GM12878 (cell line): ENCODE data around the gene VAV2. TPM values are rescaled to one million over a fixed set of nuclear protein-coding genes. Genes with fewer than 3 reads are reported as not detected.

Experiments used
- ATAC-seq: fragments of 200-7000 bp; cut with Tn5 transposase; 3 replicates; pipeline ENCODE4 v1.9.1; 2020; ENCODE audit warnings: mild to moderate bottlenecking, moderate library complexity
- BruUV-seq: library from RNA; stranded (reverse); fragments of 400-500 nt; replicated peaks from 2 replicates; lab custom pipeline; 2021; lab: Mats Ljungman, UMichigan
- CTCF ChIA-PET: fragments of 300-600 bp; sonication (Branson Sonifier 250); formaldehyde crosslinking; extraction: SDS; loops from one replicate; lab custom pipeline; 2021; ENCODE audit warnings: inconsistent platforms; lab: Yijun Ruan, JAX
- POLR2A ChIA-PET: fragments of 350-600 bp; formaldehyde crosslinking; extraction: SDS; loops from one replicate; lab custom pipeline; 2021; ENCODE audit warnings: inconsistent platforms; lab: Charles Lee
- RAD21 ChIA-PET: fragments of 300-600 bp; sonication (Branson Sonifier 250); formaldehyde crosslinking; loops from one replicate; lab custom pipeline; 2023; ENCODE audit warnings: antibody characterized with exemption; ENCODE audit not compliant: unreplicated experiment; lab: Charles Lee
- SMC1A ChIA-PET: fragments of 300-600 bp; sonication (Branson Sonifier 250); formaldehyde crosslinking; loops from one replicate; lab custom pipeline; 2023; ENCODE audit not compliant: unreplicated experiment, uncharacterized antibody; lab: Charles Lee
- DNase-seq: peaks from one replicate; pipeline ENCODE4 v3.0.0-alpha.2; 2011; ENCODE audit warnings: low read depth, low spot score
- FAIRE-seq: peaks from 3 replicates; lab custom pipeline; 2011; peaks lifted over from hg19 to GRCh38; lab: Jason Lieb, UNC
- H2AFZ ChIP-seq: 2 replicates; pipeline ENCODE4 v1.6.0; 2011; ENCODE audit warnings: low read depth, low read length, control low read depth; ENCODE audit not compliant: control insufficient read depth
- H3K27ac ChIP-seq: 2 replicates; pipeline ENCODE4 v1.5.1; 2011; ENCODE audit warnings: control low read depth; ENCODE audit not compliant: control insufficient read depth, insufficient read depth
- H3K27me3 ChIP-seq, 2 experiments: replicated peaks in 1 of 2; 2 replicates each; pipeline versions ENCODE4 v1.6.0 to v1.6.1; 2011; ENCODE audit warnings: low read length in 1 of 2; ENCODE audit not compliant: control insufficient read depth in 2 of 2, insufficient read depth in 2 of 2
- H3K36me3 ChIP-seq, 2 experiments: 2 replicates each; pipeline ENCODE4 v1.5.1; 2011; ENCODE audit warnings: low read length in 1 of 2; ENCODE audit not compliant: control insufficient read depth in 2 of 2, insufficient read depth in 2 of 2
- H3K4me1 ChIP-seq: 2 replicates; pipeline ENCODE4 v1.6.1; 2011; ENCODE audit warnings: mild to moderate bottlenecking, low read length, moderate library complexity, mixed read lengths; ENCODE audit not compliant: control insufficient read depth, insufficient read depth
- H3K4me2 ChIP-seq: 2 replicates; pipeline ENCODE4 v1.6.0; 2011; ENCODE audit warnings: control low read depth; ENCODE audit not compliant: control insufficient read depth, insufficient read depth
- H3K4me3 ChIP-seq: fragments of 200-600 bp; sonication (generic); 2 replicates; pipeline ENCODE4 v1.5.1; 2016
- H3K79me2 ChIP-seq: 2 replicates; pipeline ENCODE4 v1.6.0; 2011; ENCODE audit warnings: low read length; ENCODE audit not compliant: control insufficient read depth, insufficient read depth
- H3K9ac ChIP-seq: 2 replicates; pipeline ENCODE4 v1.8.0; 2011; ENCODE audit warnings: low read length, control low read depth, mixed read lengths; ENCODE audit not compliant: control insufficient read depth, insufficient read depth
- H3K9me3 ChIP-seq: replicated peaks from 3 replicates; pipeline ENCODE4 v1.5.1; 2011; ENCODE audit warnings: mild to moderate bottlenecking, low read length; ENCODE audit not compliant: control insufficient read depth, insufficient read depth
- H4K20me1 ChIP-seq: 2 replicates; pipeline ENCODE4 v1.6.0; 2011; ENCODE audit not compliant: control insufficient read depth, insufficient read depth
- EP300 ChIP-seq, 2 experiments: fragments of 150-350 bp in 1 of 2; IDR thresholded peaks; 2 replicates each; pipeline ENCODE4 v1.6.1; 2011 to 2012; ENCODE audit warnings: low read depth in 2 of 2, low read length in 2 of 2, borderline replicate concordance in 1 of 2, improper control_type of control experiment in 1 of 2, inconsistent platforms in 1 of 2; ENCODE audit not compliant: control insufficient read depth in 1 of 2
- FOS ChIP-seq: IDR thresholded peaks from 3 replicates; pipeline ENCODE4 v1.6.1; 2011; ENCODE audit warnings: borderline replicate concordance; ENCODE audit not compliant: insufficient read length; ENCODE audit errors: extremely low read depth
- KLF5 ChIP-seq: fragments of 450-650 bp; IDR thresholded peaks from 2 replicates; pipeline ENCODE4 v1.6.1; 2014; ENCODE audit warnings: mild to moderate bottlenecking; ENCODE audit not compliant: partially characterized antibody
- PAX8 ChIP-seq: fragments of 450-650 bp; IDR thresholded peaks from 2 replicates; pipeline ENCODE4 v1.6.1; 2017; ENCODE audit warnings: mild to moderate bottlenecking, moderate library complexity
- SPI1 ChIP-seq: IDR thresholded peaks from 2 replicates; pipeline ENCODE4 v1.6.1; 2011; ENCODE audit warnings: low read depth, mild to moderate bottlenecking, low read length, moderate library complexity, borderline replicate concordance; ENCODE audit not compliant: insufficient read depth
- ZNF217 ChIP-seq: fragments of 450-650 bp; IDR thresholded peaks from 2 replicates; pipeline ENCODE4 v1.6.1; 2017; ENCODE audit warnings: antibody characterized with exemption, mild to moderate bottlenecking
- WGBS: methylation state at CpG from one replicate; pipeline ENCODE4 v1.1.6; 2016; ENCODE audit warnings: low lambda C conversion rate; ENCODE audit not compliant: insufficient replicate concordance, insufficient coverage; ENCODE audit errors: missing lambda C conversion rate; 5-methylcytosine and 5-hydroxymethylcytosine counted together
- in situ Hi-C: fragments of 300-500 bp; cut with MboI; formaldehyde crosslinking; loops from 9 replicates; pipeline ENCODE4 v1.14.3; 2018; ENCODE audit warnings: mixed read lengths
- intact Hi-C: fragments of 100-400 bp; cut with micrococcal nuclease; formaldehyde crosslinking; loops from one replicate; pipeline ENCODE4 v1.14.2; 2022; ENCODE audit not compliant: unreplicated experiment
- polyA plus RNA-seq, 11 experiments: library from polyadenylated mRNA; depleted of rRNA in 4 of 11; unstranded in 6 of 11; stranded (reverse) in 5 of 11; fragments of >200 nt; fragmentation: Nextera tagmentation in 4 of 11; fragmentation: Illumina TruSeq in 1 of 11; extraction: Ambion mirVana in 4 of 11; extraction: Trizol in 1 of 11; gene quantifications; 1 replicate in 1 of 11; 2 replicates in 10 of 11; pipeline versions ENCODE4 v1.2.1 to v1.2.3, GENCODE V29; 2011 to 2016; ENCODE audit warnings: inconsistent platforms in 2 of 11, missing spikeins in 2 of 11, low read depth in 1 of 11
- total RNA-seq, 4 experiments: library from RNA; depleted of rRNA in 3 of 4; stranded (reverse); fragments of >200 nt in 3 of 4; fragmentation: Illumina TruSeq in 1 of 4; extraction: Trizol in 1 of 4; gene quantifications; 2 replicates each; pipeline versions ENCODE4 v1.2.1 to v1.2.3, GENCODE V29; 2013 to 2021
- TF ChIP-seq, protein P1 (sequence below): fragments of 450-650 bp; formaldehyde crosslinking; IDR thresholded peaks from 2 replicates; pipeline ENCODE4 v1.4.0; 2020; ENCODE audit warnings: mild to moderate bottlenecking, moderate library complexity

VAV2 gene
- total and polyA plus RNA-seq, 10 of the 15 experiments (the other 5 are each of a cell fraction or from before 2014, with no cell fraction given) = 0.13 to 43.9 (median 16.9) TPM

DNA sequence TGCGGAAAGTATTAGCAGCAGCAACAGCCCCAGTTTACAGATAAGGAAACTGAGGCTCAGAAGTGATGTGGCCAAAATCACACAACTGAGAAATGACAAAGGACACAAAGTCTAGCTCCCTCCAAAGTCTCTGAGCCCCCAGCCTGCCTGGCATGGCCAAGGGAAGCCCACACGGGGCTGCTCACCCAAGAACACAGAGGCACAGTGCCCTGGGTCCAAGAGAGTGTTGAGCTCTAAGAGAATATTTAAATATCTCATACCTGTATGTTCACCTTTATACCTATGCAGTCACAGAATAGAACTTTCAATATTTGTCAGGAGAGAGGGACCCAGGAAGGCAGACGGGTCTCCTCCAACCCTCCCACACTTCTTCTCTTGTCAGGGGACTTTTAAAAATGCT is 16.6 kb downstream of the VAV2 start (continued):
- TF ChIP-seq, protein P1, sequence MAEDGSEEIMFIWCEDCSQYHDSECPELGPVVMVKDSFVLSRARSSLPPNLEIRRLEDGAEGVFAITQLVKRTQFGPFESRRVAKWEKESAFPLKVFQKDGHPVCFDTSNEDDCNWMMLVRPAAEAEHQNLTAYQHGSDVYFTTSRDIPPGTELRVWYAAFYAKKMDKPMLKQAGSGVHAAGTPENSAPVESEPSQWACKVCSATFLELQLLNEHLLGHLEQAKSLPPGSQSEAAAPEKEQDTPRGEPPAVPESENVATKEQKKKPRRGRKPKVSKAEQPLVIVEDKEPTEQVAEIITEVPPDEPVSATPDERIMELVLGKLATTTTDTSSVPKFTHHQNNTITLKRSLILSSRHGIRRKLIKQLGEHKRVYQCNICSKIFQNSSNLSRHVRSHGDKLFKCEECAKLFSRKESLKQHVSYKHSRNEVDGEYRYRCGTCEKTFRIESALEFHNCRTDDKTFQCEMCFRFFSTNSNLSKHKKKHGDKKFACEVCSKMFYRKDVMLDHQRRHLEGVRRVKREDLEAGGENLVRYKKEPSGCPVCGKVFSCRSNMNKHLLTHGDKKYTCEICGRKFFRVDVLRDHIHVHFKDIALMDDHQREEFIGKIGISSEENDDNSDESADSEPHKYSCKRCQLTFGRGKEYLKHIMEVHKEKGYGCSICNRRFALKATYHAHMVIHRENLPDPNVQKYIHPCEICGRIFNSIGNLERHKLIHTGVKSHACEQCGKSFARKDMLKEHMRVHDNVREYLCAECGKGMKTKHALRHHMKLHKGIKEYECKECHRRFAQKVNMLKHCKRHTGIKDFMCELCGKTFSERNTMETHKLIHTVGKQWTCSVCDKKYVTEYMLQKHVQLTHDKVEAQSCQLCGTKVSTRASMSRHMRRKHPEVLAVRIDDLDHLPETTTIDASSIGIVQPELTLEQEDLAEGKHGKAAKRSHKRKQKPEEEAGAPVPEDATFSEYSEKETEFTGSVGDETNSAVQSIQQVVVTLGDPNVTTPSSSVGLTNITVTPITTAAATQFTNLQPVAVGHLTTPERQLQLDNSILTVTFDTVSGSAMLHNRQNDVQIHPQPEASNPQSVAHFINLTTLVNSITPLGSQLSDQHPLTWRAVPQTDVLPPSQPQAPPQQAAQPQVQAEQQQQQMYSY (CRISPR knock-in tag) = no peak
- no peak for TF ChIP-seq EP300 (IDR thresholded peaks at IDR 0.05; ENCODE audit: borderline replicate concordance in 1 of 2, control insufficient read depth in 1 of 2, low read depth in 2 of 2, low read length in 2 of 2)

DNA sequence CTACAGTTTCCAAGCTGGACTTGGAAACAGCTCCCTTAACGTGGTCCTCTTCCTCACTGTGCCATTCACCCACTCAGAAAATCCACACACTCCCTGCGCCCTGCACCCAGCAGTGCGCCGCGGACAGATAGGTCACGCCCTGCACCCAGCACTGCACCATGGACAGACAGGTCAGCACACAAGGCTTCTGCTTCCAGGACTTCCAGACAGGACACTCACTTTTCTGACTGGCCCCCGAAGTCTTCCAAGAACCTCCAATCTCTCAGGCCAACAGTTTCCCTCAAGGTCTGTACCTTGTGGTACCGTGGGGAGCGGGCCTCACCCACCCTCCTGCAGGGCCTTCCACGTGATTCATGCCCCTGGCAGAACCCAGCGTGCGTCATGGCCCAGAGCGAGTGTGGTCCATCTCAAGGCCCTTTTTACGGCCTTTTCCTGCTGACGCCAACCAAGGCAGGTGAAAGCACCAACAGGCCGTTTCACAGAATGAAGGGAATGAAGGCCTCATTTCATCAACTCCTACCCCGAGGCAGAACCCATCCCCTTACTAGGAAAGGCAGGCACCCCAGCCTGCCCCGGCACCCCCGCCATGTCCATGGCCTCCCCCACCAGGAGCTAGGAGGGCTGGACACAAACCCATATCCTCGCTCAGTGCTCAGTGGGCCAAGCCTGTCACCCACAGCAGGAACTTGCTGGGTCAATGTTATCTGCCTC is 17.3 kb downstream of the VAV2 start:
- Histone ChIP-seq H3K9ac (no peak overlapping the region), H3K9me3 (no peaks in the 10 kb centered on the region), H3K4me3 (no peak overlapping the region), H3K27ac (no peak overlapping the region), H4K20me1 (no peaks in the 10 kb centered on the region), H3K27me3 (no peaks in the 10 kb centered on the region), H2AFZ (no peak overlapping the region), H3K79me2 (peaks cover 91% of the 10 kb centered on the region), H3K36me3 (peaks cover 3 to 7% of the 10 kb centered on the region in 2 experiments; a peak in 3 of 4 replicates), H3K4me1 (peaks cover 44% of the 10 kb centered on the region), H3K4me2 (no peak overlapping the region)
- DNase-seq (no peak), ATAC-seq (no peak), FAIRE-seq (no peak)
- no peak for TF ChIP-seq FOS
- TF ChIP-seq ZNF217 = no peak
- TF ChIP-seq KLF5 = no peak
- TF ChIP-seq PAX8 = no peak
- TF ChIP-seq SPI1 = no peak
- ChIA-PET SMC1A (no interaction called here), RAD21 (no interaction called here), POLR2A (interaction anchor here (2.1 kb wide), 1 partner anchor 18 kb away, joined by 5 read pairs; no protein-coding TSS in a partner anchor), CTCF (interaction anchor here (0.7 kb wide), 1 partner anchor 192 kb away, joined by 3 read pairs; no protein-coding TSS in a partner anchor)
- no TSS peak for BruUV-seq
- in situ Hi-C loops = no loop called here
- WGBS = 83% methylated on average over 20 of the region's 20 CpGs
- intact Hi-C loops = no loop called here
